Suprapubic skin (tissue), 3 donors: Measurements from ENCODE around the gene ALAD.

ENCODE experiments used
- CTCF ChIP-seq, 2 donors: fragments of 200-600 bp in 1 of 2; fragments of 450-650 bp in 1 of 2; sonication (generic) in 1 of 2; IDR thresholded peaks; one replicate each; pipeline ENCODE4 v1.5.1; 2016 to 2019; ENCODE audit warnings: antibody characterized with exemption in 2 of 2, mild to moderate bottlenecking in 1 of 2, moderate library complexity in 1 of 2
- EP300 ChIP-seq: sonication (generic); formaldehyde crosslinking; IDR thresholded peaks from one replicate; pipeline ENCODE4 v1.6.1; 2017; ENCODE audit warnings: antibody characterized with exemption
- POLR2A ChIP-seq, 2 donors: fragments of 450-650 bp; IDR thresholded peaks; one replicate each; pipeline ENCODE4 v1.6.1; 2017; ENCODE audit warnings: antibody characterized with exemption in 2 of 2, mild to moderate bottlenecking in 2 of 2, moderate library complexity in 2 of 2

GRCh38 chr9:113373676-113374392, 27.2 kb downstream of the ALAD start:
- no peak for TF ChIP-seq POLR2A (IDR thresholded peaks at IDR 0.05)
- TF ChIP-seq EP300 = no peak
- no peak for TF ChIP-seq CTCF (IDR thresholded peaks at IDR 0.05)
